ENCODE results near the gene ANKRA2. TPM values are rescaled to one million over a fixed set of nuclear protein-coding genes. Genes with fewer than 3 reads are reported as not detected.

Gene ANKRA2
- total RNA-seq, 4 donors from 2014 or later = 9.2 to 17.1 (median 12.7) TPM

GRCh38 chr5:73531356-73531755 lies 34.1 kb downstream of the ANKRA2 start:
- H3K4me1 ChIP-seq = no peaks in the 10 kb centered on the region
- no peaks in the 10 kb centered on the region for H3K9me3 ChIP-seq
- in situ Hi-C loops (cut with MboI; ENCODE audit: low sequenced_read_pairs in 4 of 4) (no loop called here), intact Hi-C loops (cut with DNase I; ENCODE audit: low total_unique reads) (no loop called here)
- no peak for DNase-seq
- H3K27ac ChIP-seq = no peak overlapping the region
- TF ChIP-seq CTCF (IDR thresholded peaks at IDR 0.05 in 4 of 5, conservative IDR thresholded peaks at IDR 0.05 in 1 of 5) = no peak
- TF ChIP-seq POLR2A (IDR thresholded peaks at IDR 0.05) = no peak
- no peak overlapping the region for H3K4me3 ChIP-seq
- no peaks in the 10 kb centered on the region for H3K27me3 ChIP-seq
- H3K36me3 ChIP-seq = no peaks in the 10 kb centered on the region
- no peak for ATAC-seq

GRCh38 chr5:73529081-73529480 lies 36.4 kb downstream of the ANKRA2 start:
- DNase-seq = no peak
- in situ Hi-C loops (cut with MboI; ENCODE audit: low sequenced_read_pairs in 4 of 4) (no loop called here), intact Hi-C loops (cut with DNase I; ENCODE audit: low total_unique reads) (no loop called here)
- Histone ChIP-seq H3K9me3 (no peaks in the 10 kb centered on the region), H3K27ac (no peak overlapping the region), H3K36me3 (no peaks in the 10 kb centered on the region), H3K4me3 (no peak overlapping the region), H3K27me3 (no peaks in the 10 kb centered on the region), H3K4me1 (no peaks in the 10 kb centered on the region)
- no peak for TF ChIP-seq CTCF (IDR thresholded peaks at IDR 0.05 in 4 of 5, conservative IDR thresholded peaks at IDR 0.05 in 1 of 5)
- TF ChIP-seq POLR2A (IDR thresholded peaks at IDR 0.05) = no peak
- ATAC-seq = no peak

GRCh38 chr5:73528248-73528647 lies 37.2 kb downstream of the ANKRA2 start:
- intact Hi-C loops (cut with DNase I; ENCODE audit: low total_unique reads) = no loop called here
- in situ Hi-C loops (cut with MboI; ENCODE audit: low sequenced_read_pairs in 4 of 4) = no loop called here
- no peak overlapping the region for H3K4me3 ChIP-seq
- DNase-seq (no peak), ATAC-seq (no peak)
- H3K9me3 ChIP-seq = no peaks in the 10 kb centered on the region
- H3K27ac ChIP-seq = no peak overlapping the region
- TF ChIP-seq POLR2A (IDR thresholded peaks at IDR 0.05) = no peak
- no peak for TF ChIP-seq CTCF (IDR thresholded peaks at IDR 0.05 in 4 of 5, conservative IDR thresholded peaks at IDR 0.05 in 1 of 5)
- no peaks in the 10 kb centered on the region for H3K36me3 ChIP-seq
- no peaks in the 10 kb centered on the region for H3K4me1 ChIP-seq
- no peaks in the 10 kb centered on the region for H3K27me3 ChIP-seq

GRCh38 chr5:73525606-73526203 lies 39.7 kb downstream of the ANKRA2 start:
- intact Hi-C loops (cut with DNase I; ENCODE audit: low total_unique reads) (no loop called here), in situ Hi-C loops (cut with MboI; ENCODE audit: low sequenced_read_pairs in 4 of 4) (no loop called here)
- no peak for DNase-seq
- Histone ChIP-seq H3K4me1 (no peaks in the 10 kb centered on the region), H3K4me3 (no peak overlapping the region), H3K27me3 (no peaks in the 10 kb centered on the region), H3K36me3 (no peaks in the 10 kb centered on the region), H3K9me3 (no peaks in the 10 kb centered on the region), H3K27ac (no peak overlapping the region)
- no peak for ATAC-seq
- TF ChIP-seq POLR2A (IDR thresholded peaks at IDR 0.05) (no peak), CTCF (IDR thresholded peaks at IDR 0.05 in 4 of 5, conservative IDR thresholded peaks at IDR 0.05 in 1 of 5) (no peak)

GRCh38 chr5:73523861-73524260 lies 41.6 kb downstream of the ANKRA2 start:
- Histone ChIP-seq H3K4me1 (no peaks in the 10 kb centered on the region), H3K27ac (no peak overlapping the region), H3K4me3 (no peak overlapping the region), H3K27me3 (no peaks in the 10 kb centered on the region), H3K36me3 (no peaks in the 10 kb centered on the region), H3K9me3 (no peaks in the 10 kb centered on the region)
- intact Hi-C loops (cut with DNase I; ENCODE audit: low total_unique reads) (no loop called here), in situ Hi-C loops (cut with MboI; ENCODE audit: low sequenced_read_pairs in 4 of 4) (no loop called here)
- ATAC-seq (no peak), DNase-seq (no peak)
- TF ChIP-seq CTCF (IDR thresholded peaks at IDR 0.05 in 4 of 5, conservative IDR thresholded peaks at IDR 0.05 in 1 of 5) (no peak), POLR2A (IDR thresholded peaks at IDR 0.05) (no peak)
